Activated B cell treated with CpG ODN at 0.5 μM for 24 hours (primary cell): ENCODE data around the gene CCDC54. TPM values are rescaled to one million over a fixed set of nuclear protein-coding genes. Genes with fewer than 3 reads are reported as not detected.

Source experiments
- ATAC-seq: fragments of 200-7000 bp; cut with Tn5 transposase; one replicate; pipeline ENCODE4 v1.10.0; 2021; ENCODE audit warnings: low read depth, mild to moderate bottlenecking, moderate library complexity
- CTCF ChIA-PET: fragments of 350-600 bp; sonication (Branson Sonifier 250); formaldehyde crosslinking; loops from one replicate; lab custom pipeline; 2021; ENCODE audit warnings: antibody characterized with exemption; lab: Charles Lee
- POLR2A ChIA-PET: fragments of 350-600 bp; sonication (Branson Sonifier 250); formaldehyde crosslinking; loops from one replicate; lab custom pipeline; 2021; ENCODE audit warnings: antibody characterized with exemption; lab: Charles Lee
- DNase-seq: peaks from one replicate; pipeline ENCODE4 v3.0.0; 2022
- H3K27ac Mint-ChIP-seq: one replicate; pipeline ENCODE4 v1.8.0; 2020; ENCODE audit warnings: mixed read lengths
- H3K27me3 Mint-ChIP-seq: one replicate; pipeline ENCODE4 v1.8.0; 2021; ENCODE audit warnings: mixed read lengths
- H3K36me3 Mint-ChIP-seq: one replicate; pipeline ENCODE4 v1.8.0; 2021; ENCODE audit warnings: low read depth, mixed read lengths
- H3K4me1 Mint-ChIP-seq: one replicate; pipeline ENCODE4 v1.8.0; 2021; ENCODE audit warnings: mixed read lengths
- H3K4me3 Mint-ChIP-seq: one replicate; pipeline ENCODE4 v1.8.0; 2020; ENCODE audit warnings: mild to moderate bottlenecking, mixed read lengths
- H3K9me3 Mint-ChIP-seq: one replicate; pipeline ENCODE4 v1.8.0; 2020; ENCODE audit warnings: mixed read lengths
- CTCF ChIP-seq: fragments of 200-600 bp; IDR thresholded peaks from one replicate; pipeline ENCODE4 v1.8.0; 2022; ENCODE audit warnings: antibody characterized with exemption, mild to moderate bottlenecking
- intact Hi-C: fragments of 100-400 bp; cut with micrococcal nuclease; formaldehyde crosslinking; loops from one replicate; pipeline ENCODE4 v1.15.1; 2024
- total RNA-seq: library from RNA; stranded (reverse); gene quantifications from 2 replicates; pipeline ENCODE4 v1.2.3, GENCODE V29; 2022

Gene CCDC54
- total RNA-seq, 1 donor from 2014 or later = not detected

- intact Hi-C loops = no loop called here
- DNase-seq (no peak), ATAC-seq (no peak)
- Mint-ChIP-seq H3K36me3 (no peaks in the 10 kb centered on the region), H3K9me3 (no peaks in the 10 kb centered on the region), H3K4me1 (peaks cover 7% of the 10 kb centered on the region), H3K27ac (no peak overlapping the region), H3K27me3 (no peaks in the 10 kb centered on the region), H3K4me3 (no peak overlapping the region)
- POLR2A ChIA-PET = no interaction called here
- CTCF ChIA-PET = no interaction called here
- no peak for TF ChIP-seq CTCF
These were observed 17.8 kb downstream of the CCDC54 start for GRCh38 chr3:107395066-107395465.

- no peak for TF ChIP-seq CTCF
- no peak overlapping the region for H3K4me3 Mint-ChIP-seq
- ATAC-seq (no peak), DNase-seq (no peak)
- peaks cover 7% of the 10 kb centered on the region for H3K4me1 Mint-ChIP-seq
- no peak overlapping the region for H3K27ac Mint-ChIP-seq
- POLR2A ChIA-PET = no interaction called here
- intact Hi-C loops = no loop called here
- no peaks in the 10 kb centered on the region for H3K9me3 Mint-ChIP-seq
- H3K36me3 Mint-ChIP-seq = no peaks in the 10 kb centered on the region
- no peaks in the 10 kb centered on the region for H3K27me3 Mint-ChIP-seq
- CTCF ChIA-PET = no interaction called here
These were observed 24.1 kb downstream of the CCDC54 start for GRCh38 chr3:107401301-107401700.

GRCh38 chr3:107402214-107402613 is 25.0 kb downstream of the CCDC54 start:
- ChIA-PET CTCF (interaction anchor here (1.1 kb wide), 1 partner anchor 19 kb away, joined by 5 read pairs; no protein-coding TSS in a partner anchor), POLR2A (no interaction called here)
- H3K27me3 Mint-ChIP-seq = no peaks in the 10 kb centered on the region
- ATAC-seq (no peak), DNase-seq (no peak)
- H3K4me3 Mint-ChIP-seq = no peak overlapping the region
- TF ChIP-seq CTCF = no peak
- H3K36me3 Mint-ChIP-seq = no peaks in the 10 kb centered on the region
- H3K9me3 Mint-ChIP-seq = no peaks in the 10 kb centered on the region
- H3K27ac Mint-ChIP-seq = no peak overlapping the region
- H3K4me1 Mint-ChIP-seq = peaks cover 3% of the 10 kb centered on the region
- intact Hi-C loops = no loop called here

- no peak for DNase-seq
- intact Hi-C loops = no loop called here
- POLR2A ChIA-PET = no interaction called here
- no peak for TF ChIP-seq CTCF
- ATAC-seq = no peak
- H3K9me3 Mint-ChIP-seq = peaks cover 6% of the 10 kb centered on the region
- H3K27ac Mint-ChIP-seq = no peak overlapping the region
- CTCF ChIA-PET = no interaction called here
- no peaks in the 10 kb centered on the region for H3K27me3 Mint-ChIP-seq
- no peaks in the 10 kb centered on the region for H3K4me1 Mint-ChIP-seq
- no peaks in the 10 kb centered on the region for H3K36me3 Mint-ChIP-seq
- no peak overlapping the region for H3K4me3 Mint-ChIP-seq
These were observed 27.7 kb downstream of the CCDC54 start for GRCh38 chr3:107404727-107405469.

GRCh38 chr3:107407355-107407754 is 30.1 kb downstream of the CCDC54 start:
- Mint-ChIP-seq H3K27ac (no peak overlapping the region), H3K36me3 (no peaks in the 10 kb centered on the region), H3K27me3 (no peaks in the 10 kb centered on the region), H3K9me3 (peaks cover 10% of the 10 kb centered on the region), H3K4me1 (no peaks in the 10 kb centered on the region), H3K4me3 (no peak overlapping the region)
- intact Hi-C loops = no loop called here
- ChIA-PET POLR2A (no interaction called here), CTCF (interaction anchor here (1.4 kb wide), 2 partner anchors 14 to 15 kb away, joined by 4 to 6 read pairs; no protein-coding TSS in a partner anchor)
- ATAC-seq (no peak), DNase-seq (no peak)
- TF ChIP-seq CTCF = no peak
